Esophagus squamous epithelium (tissue), 5 donors: ENCODE measurements around the gene BIN1. TPM values are rescaled to one million over a fixed set of nuclear protein-coding genes. Genes with fewer than 3 reads are reported as not detected.
A peak's percentile ranks its signal among the peaks of the same experiment; 100 is the strongest.

Experiments used
- DNase-seq: peaks from one replicate; lab custom pipeline; 2025; lab: John Stamatoyannopoulos, UW
- H3K27ac ChIP-seq, 4 donors: fragments of 200-600 bp; sonication (generic); one replicate each; pipeline ENCODE4 v1.5.1; 2016 to 2019; ENCODE audit warnings: mild to moderate bottlenecking in 1 of 4
- H3K27me3 ChIP-seq, 4 donors: fragments of 200-600 bp; sonication (generic); 1 replicate in 3 of 4; 2 replicates in 1 of 4; pipeline versions ENCODE4 v1.5.1 to v1.6.0; 2017 to 2021; ENCODE audit warnings: antibody characterized with exemption in 1 of 4
- H3K36me3 ChIP-seq, 3 donors: fragments of 200-600 bp; sonication (generic); one replicate each; pipeline ENCODE4 v1.5.1; 2016 to 2019
- H3K4me1 ChIP-seq, 3 donors: fragments of 200-600 bp; sonication (generic); one replicate each; pipeline ENCODE4 v1.5.1; 2017 to 2019
- H3K4me3 ChIP-seq, 4 donors: fragments of 200-600 bp; sonication (generic); 1 replicate in 3 of 4; 2 replicates in 1 of 4; pipeline ENCODE4 v1.5.1; 2016 to 2019; ENCODE audit warnings: mild to moderate bottlenecking in 2 of 4, moderate library complexity in 1 of 4
- H3K9me3 ChIP-seq, 3 donors: fragments of 200-600 bp; sonication (generic); one replicate each; pipeline ENCODE4 v1.5.1; 2016 to 2019
- CTCF ChIP-seq, 6 experiments: fragments of 450-650 bp in 4 of 6; fragments of 200-600 bp in 2 of 6; sonication (generic) in 2 of 6; IDR thresholded peaks; one replicate each; pipeline ENCODE4 v1.5.1; 2016 to 2019; ENCODE audit warnings: antibody characterized with exemption in 6 of 6, mild to moderate bottlenecking in 4 of 6, moderate library complexity in 4 of 6
- POLR2A ChIP-seq, 4 donors: fragments of 450-650 bp; IDR thresholded peaks; one replicate each; pipeline ENCODE4 v1.6.1; 2017; ENCODE audit warnings: antibody characterized with exemption in 4 of 4, mild to moderate bottlenecking in 4 of 4, moderate library complexity in 3 of 4
- WGBS, 2 donors: methylation state at CpG; one replicate each; pipeline ENCODE4 v1.1.5; 2018; 5-methylcytosine and 5-hydroxymethylcytosine counted together
- intact Hi-C: fragments of 100-400 bp; cut with DNase I; formaldehyde crosslinking; loops from one replicate; pipeline ENCODE4 v1.15.0; 2022
- total RNA-seq, 4 donors: library from RNA; depleted of rRNA; stranded (reverse); fragments of >200 nt; gene quantifications; one replicate each; pipeline ENCODE4 v1.1.0, GENCODE V29; 2016
- donor health status: DM: yes; HTN: yes; CAD: no.

BIN1 gene
- total RNA-seq, 4 donors from 2014 or later: 10.8 to 23.3 (median 15.5) TPM

GRCh38 chr2:127138281-127138680 lies 31.3 kb upstream of the BIN1 start:
- Histone ChIP-seq H3K4me1 (peaks cover 0 to 3% (median 0%) of the 10 kb centered on the region in 3 donors), H3K4me3 (no peak overlapping the region), H3K27me3 (no peaks in the 10 kb centered on the region), H3K9me3 (peaks cover 0 to 4% (median 2%) of the 10 kb centered on the region in 3 donors), H3K27ac (no peak overlapping the region), H3K36me3 (no peaks in the 10 kb centered on the region)
- WGBS, 2 donors: 75 to 96% methylated on average over 7 to 9 of the region's 12 CpGs
- DNase-seq: no peak
- intact Hi-C loops: no loop called here
- TF ChIP-seq CTCF (IDR thresholded peaks at IDR 0.05): no peak
- no peak for TF ChIP-seq POLR2A (IDR thresholded peaks at IDR 0.05)

- WGBS, 2 donors: 88 to 96% methylated on average over 4 to 6 of the region's 15 CpGs
- TF ChIP-seq CTCF (IDR thresholded peaks at IDR 0.05): no peak
- TF ChIP-seq POLR2A (IDR thresholded peaks at IDR 0.05): no peak
These were observed 30.8 kb upstream of the BIN1 start for GRCh38 chr2:127137741-127138140.

GRCh38 chr2:127137225-127137624 lies 30.3 kb upstream of the BIN1 start:
- Histone ChIP-seq H3K4me1 (no peaks in the 10 kb centered on the region), H3K9me3 (peaks cover 0 to 4% (median 2%) of the 10 kb centered on the region in 3 donors), H3K36me3 (no peaks in the 10 kb centered on the region), H3K4me3 (no peak overlapping the region), H3K27ac (no peak overlapping the region), H3K27me3 (no peaks in the 10 kb centered on the region)
- WGBS, 2 donors: 77 to 91% methylated on average over 5 to 9 of the region's 12 CpGs
- no peak for TF ChIP-seq POLR2A (IDR thresholded peaks at IDR 0.05)
- TF ChIP-seq CTCF (IDR thresholded peaks at IDR 0.05): no peak
- no peak for DNase-seq
- intact Hi-C loops: no loop called here

More at GRCh38 chr2:127137741-127138140, 30.8 kb upstream of the BIN1 start:
- intact Hi-C loops: no loop called here
- DNase-seq: no peak
- H3K27ac ChIP-seq: no peak overlapping the region
- no peaks in the 10 kb centered on the region for H3K36me3 ChIP-seq
- peaks cover 0 to 4% (median 2%) of the 10 kb centered on the region in 3 donors for H3K9me3 ChIP-seq
- no peaks in the 10 kb centered on the region for H3K4me1 ChIP-seq
- H3K27me3 ChIP-seq: no peaks in the 10 kb centered on the region
- H3K4me3 ChIP-seq: no peak overlapping the region

GRCh38 chr2:127134833-127135830 lies 28.2 kb upstream of the BIN1 start:
- WGBS, 2 donors: 69 to 79% methylated on average over 6 to 8 of the region's 15 CpGs
- TF ChIP-seq CTCF (IDR thresholded peaks at IDR 0.05) (no peak), POLR2A (IDR thresholded peaks at IDR 0.05) (no peak)
- intact Hi-C loops: no loop called here
- H3K4me1 ChIP-seq: no peaks in the 10 kb centered on the region
- peaks cover 0 to 4% (median 2%) of the 10 kb centered on the region in 3 donors for H3K9me3 ChIP-seq
- no peak overlapping the region for H3K4me3 ChIP-seq
- peak overlapping the region in 1 of 4 donors; percentile 21 for H3K27ac ChIP-seq
- no peak for DNase-seq
- H3K27me3 ChIP-seq: no peaks in the 10 kb centered on the region
- no peaks in the 10 kb centered on the region for H3K36me3 ChIP-seq

GRCh38 chr2:127134235-127134634 lies 27.3 kb upstream of the BIN1 start:
- Histone ChIP-seq H3K36me3 (no peaks in the 10 kb centered on the region), H3K4me1 (no peaks in the 10 kb centered on the region), H3K9me3 (peaks cover 0 to 4% (median 2%) of the 10 kb centered on the region in 3 donors), H3K27me3 (no peaks in the 10 kb centered on the region), H3K27ac (no peak overlapping the region), H3K4me3 (no peak overlapping the region)
- DNase-seq: no peak
- WGBS, 2 donors: 61 to 68% methylated on average over 4 of the region's 4 CpGs
- no peak for TF ChIP-seq POLR2A (IDR thresholded peaks at IDR 0.05)
- TF ChIP-seq CTCF (IDR thresholded peaks at IDR 0.05): no peak
- intact Hi-C loops: no loop called here
